ENCODE data around the gene PUM2. TPM values are rescaled to one million over a fixed set of nuclear protein-coding genes. Genes with fewer than 3 reads are reported as not detected.
A peak's percentile ranks its signal among the peaks of the same experiment; 100 is the strongest.

The PUM2 gene
- total RNA-seq, 1 experiment from 2014 or later: 85.6 TPM

- no TSS peak for BruUV-seq (replicated peaks)
- H3K27ac ChIP-seq (ENCODE audit: low read length): no peak overlapping the region
- POLR2A ChIA-PET: no interaction called here
Measured at GRCh38 chr2:20314562-20315501, 35.8 kb downstream of the PUM2 start.

GRCh38 chr2:20313659-20314058, 37.0 kb downstream of the PUM2 start:
- no TSS peak for BruUV-seq (replicated peaks)
- ATAC-seq: 0 out of 2 replicates have a peak, but pooled peaks have one; percentile 38
- H3K27ac ChIP-seq (ENCODE audit: low read length): no peak overlapping the region

More at GRCh38 chr2:20314562-20315501, 35.8 kb downstream of the PUM2 start:
- peaks cover 35% of the 10 kb centered on the region for H3K36me3 ChIP-seq (ENCODE audit: control insufficient read depth, insufficient read depth, low read length)
- H3K4me3 ChIP-seq (ENCODE audit: low read depth in 2 of 2, low read length in 2 of 2): no peak overlapping the region
- intact Hi-C loops (cut with micrococcal nuclease; ENCODE audit: unreplicated experiment): no loop called here
- no peaks in the 10 kb centered on the region for H3K9me3 ChIP-seq (ENCODE audit: control insufficient read depth, insufficient read depth, low read depth, low read length)
- no peaks in the 10 kb centered on the region for H3K27me3 ChIP-seq (ENCODE audit: control insufficient read depth, insufficient read depth, low read length)
- CTCF ChIA-PET: interaction anchor here (0.7 kb wide), 1 partner anchor 353 kb away, joined by 7 read pairs; no protein-coding TSS in a partner anchor
- TF ChIP-seq, protein P1, sequence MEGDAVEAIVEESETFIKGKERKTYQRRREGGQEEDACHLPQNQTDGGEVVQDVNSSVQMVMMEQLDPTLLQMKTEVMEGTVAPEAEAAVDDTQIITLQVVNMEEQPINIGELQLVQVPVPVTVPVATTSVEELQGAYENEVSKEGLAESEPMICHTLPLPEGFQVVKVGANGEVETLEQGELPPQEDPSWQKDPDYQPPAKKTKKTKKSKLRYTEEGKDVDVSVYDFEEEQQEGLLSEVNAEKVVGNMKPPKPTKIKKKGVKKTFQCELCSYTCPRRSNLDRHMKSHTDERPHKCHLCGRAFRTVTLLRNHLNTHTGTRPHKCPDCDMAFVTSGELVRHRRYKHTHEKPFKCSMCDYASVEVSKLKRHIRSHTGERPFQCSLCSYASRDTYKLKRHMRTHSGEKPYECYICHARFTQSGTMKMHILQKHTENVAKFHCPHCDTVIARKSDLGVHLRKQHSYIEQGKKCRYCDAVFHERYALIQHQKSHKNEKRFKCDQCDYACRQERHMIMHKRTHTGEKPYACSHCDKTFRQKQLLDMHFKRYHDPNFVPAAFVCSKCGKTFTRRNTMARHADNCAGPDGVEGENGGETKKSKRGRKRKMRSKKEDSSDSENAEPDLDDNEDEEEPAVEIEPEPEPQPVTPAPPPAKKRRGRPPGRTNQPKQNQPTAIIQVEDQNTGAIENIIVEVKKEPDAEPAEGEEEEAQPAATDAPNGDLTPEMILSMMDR (IDR thresholded peaks at IDR 0.05): no peak
- TF ChIP-seq TCF7L2 (IDR thresholded peaks at IDR 0.05; ENCODE audit: low read depth, low read length): no peak
- no peak for TF ChIP-seq SIN3A (IDR thresholded peaks at IDR 0.05; ENCODE audit: borderline replicate concordance, insufficient read depth, low read depth, low read length)
- TF ChIP-seq POLR2AphosphoS5 (IDR thresholded peaks at IDR 0.05; ENCODE audit: low read depth, low read length): no peak
- no peak for TF ChIP-seq REST (IDR thresholded peaks at IDR 0.05; ENCODE audit: insufficient read depth in 1 of 2, low read depth in 2 of 2, low read length in 1 of 2)
- no peak for ATAC-seq
- in situ Hi-C loops (cut with HindIII; ENCODE audit: low pct_unique_long_range_greater_than_20kb, low sequenced_read_pairs): no loop called here
- DNase-seq (ENCODE audit: low read depth, low spot score): no peak
- H3K4me1 ChIP-seq (ENCODE audit: control insufficient read depth, insufficient read depth, low read length): no peaks in the 10 kb centered on the region

More at GRCh38 chr2:20313659-20314058, 37.0 kb downstream of the PUM2 start:
- no peak for DNase-seq (ENCODE audit: low read depth, low spot score)
- H3K4me1 ChIP-seq (ENCODE audit: control insufficient read depth, insufficient read depth, low read length): no peaks in the 10 kb centered on the region
- H3K27me3 ChIP-seq (ENCODE audit: control insufficient read depth, insufficient read depth, low read length): no peaks in the 10 kb centered on the region
- peaks cover 43% of the 10 kb centered on the region for H3K36me3 ChIP-seq (ENCODE audit: control insufficient read depth, insufficient read depth, low read length)
- POLR2A ChIA-PET: interaction anchor here (0.6 to 0.7 kb wide), 2 partner anchors 11 to 23 kb away, joined by 6 to 13 read pairs; no protein-coding TSS in a partner anchor
- in situ Hi-C loops (cut with HindIII; ENCODE audit: low pct_unique_long_range_greater_than_20kb, low sequenced_read_pairs): no loop called here
- CTCF ChIA-PET: no interaction called here
- intact Hi-C loops (cut with micrococcal nuclease; ENCODE audit: unreplicated experiment): no loop called here
- H3K9me3 ChIP-seq (ENCODE audit: control insufficient read depth, insufficient read depth, low read depth, low read length): no peaks in the 10 kb centered on the region
- TF ChIP-seq REST (IDR thresholded peaks at IDR 0.05; ENCODE audit: insufficient read depth in 1 of 2, low read depth in 2 of 2, low read length in 1 of 2) (no peak), SIN3A (IDR thresholded peaks at IDR 0.05; ENCODE audit: borderline replicate concordance, insufficient read depth, low read depth, low read length) (no peak), TCF7L2 (IDR thresholded peaks at IDR 0.05; ENCODE audit: low read depth, low read length) (no peak), POLR2AphosphoS5 (IDR thresholded peaks at IDR 0.05; ENCODE audit: low read depth, low read length) (no peak)
- TF ChIP-seq, protein P1 (IDR thresholded peaks at IDR 0.05): no peak
- H3K4me3 ChIP-seq (ENCODE audit: low read depth in 2 of 2, low read length in 2 of 2): no peak overlapping the region
